Activated CD8-positive, alpha-beta memory T cell treated with anti-CD3 and anti-CD28 coated beads for 24 hours (primary cell): ENCODE data around the gene ABHD5.

Experiments used
- DNase-seq: peaks from one replicate; pipeline ENCODE4 v3.0.0-alpha.2; 2020

The ABHD5 gene

DNA sequence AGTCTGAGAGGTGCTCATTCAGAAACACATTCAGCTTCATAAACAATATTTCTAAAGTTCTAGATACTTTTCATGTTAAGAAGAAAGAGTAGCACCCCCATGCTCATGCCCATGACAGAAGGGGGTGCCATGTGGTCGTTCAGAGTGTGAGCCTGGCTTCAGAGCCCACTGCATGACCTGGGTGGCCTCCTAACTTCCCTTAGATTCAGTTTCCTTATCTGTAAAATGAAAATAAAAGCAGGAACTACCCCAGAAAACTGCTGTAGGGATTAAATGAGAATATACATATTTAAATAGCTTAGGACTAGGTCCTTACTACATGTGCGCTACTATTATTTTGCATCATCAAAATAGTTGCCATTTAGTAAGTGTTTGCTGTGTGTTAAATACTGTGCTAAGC is 69.2 kb downstream of the ABHD5 start:
- no peak for DNase-seq

DNA sequence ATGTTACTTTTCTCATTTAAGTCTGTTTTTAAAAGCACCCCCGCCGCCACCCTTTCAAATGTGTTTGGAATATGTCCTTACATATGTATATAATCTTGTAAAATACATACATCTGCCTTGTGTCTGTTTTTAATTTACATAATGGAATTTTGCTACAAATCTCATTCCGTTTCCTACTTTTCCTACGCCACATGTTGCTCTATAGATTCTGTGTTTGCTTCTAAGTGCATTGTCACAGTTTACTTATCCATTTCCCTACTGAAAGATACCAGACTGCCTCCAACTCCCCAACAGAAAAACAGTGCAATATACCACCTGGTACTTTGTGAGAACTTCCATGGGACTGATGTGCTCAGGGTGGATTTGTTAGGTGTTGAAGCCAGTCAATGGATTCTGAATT is 70.2 kb downstream of the ABHD5 start:
- no peak for DNase-seq

DNA sequence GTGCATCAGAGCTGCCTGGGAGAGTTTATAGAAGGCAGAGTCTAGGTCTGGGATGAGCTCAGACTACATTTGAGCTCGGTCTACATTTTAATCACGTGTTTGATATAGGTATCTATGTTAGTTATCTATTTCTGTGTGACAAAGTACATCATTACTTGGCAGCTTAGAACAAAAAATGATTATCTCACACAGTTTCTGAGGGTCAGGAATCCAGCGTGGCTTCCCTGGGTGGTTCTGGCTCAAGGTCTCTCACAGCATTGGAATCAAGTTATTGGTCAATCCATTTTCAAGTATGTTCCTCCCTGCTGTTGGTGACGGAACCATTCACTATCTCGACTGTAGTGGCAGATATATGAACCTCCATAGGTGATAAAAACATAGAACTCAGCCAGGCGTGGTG is 71.7 kb downstream of the ABHD5 start:
- DNase-seq = no peak

DNA sequence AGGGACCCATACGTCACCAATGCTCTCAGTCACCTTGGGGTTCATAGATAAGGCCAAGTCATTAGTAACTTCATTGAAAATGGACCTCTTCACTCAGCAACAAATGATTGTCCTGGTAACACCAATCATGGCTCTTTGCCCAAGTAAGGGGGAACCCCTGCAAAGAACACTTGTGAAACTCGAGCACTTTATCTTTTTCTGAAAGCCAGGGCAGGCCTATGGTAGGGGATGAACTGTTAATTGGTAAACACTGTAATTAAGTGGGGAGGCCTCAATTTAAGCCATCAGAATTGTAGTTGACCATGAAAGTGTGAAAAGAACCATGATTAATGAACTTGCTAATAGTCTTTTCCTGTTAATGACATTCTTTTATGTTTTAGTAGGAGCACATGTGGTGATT is 73.3 kb downstream of the ABHD5 start:
- DNase-seq = no peak

DNA sequence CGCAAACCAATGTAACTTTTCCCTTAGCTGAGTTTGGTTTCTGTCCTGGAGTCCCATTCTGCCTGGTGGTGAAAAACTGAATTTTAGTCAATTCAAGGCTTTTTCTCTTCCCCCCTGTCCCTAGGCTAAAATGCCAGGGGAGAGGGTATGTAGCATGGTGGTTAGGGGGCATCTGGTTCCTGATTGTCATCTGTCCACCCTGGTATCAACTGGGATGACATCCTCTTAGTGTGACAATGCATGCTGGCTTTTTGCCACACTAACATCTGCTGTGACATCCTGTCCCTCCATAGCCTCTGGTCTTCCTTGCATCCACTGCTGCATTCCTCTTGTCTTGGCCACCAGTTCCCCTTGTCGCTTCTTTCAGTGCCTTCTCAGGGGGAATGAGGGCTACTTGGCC is 73.7 kb downstream of the ABHD5 start:
- DNase-seq = no peak

DNA sequence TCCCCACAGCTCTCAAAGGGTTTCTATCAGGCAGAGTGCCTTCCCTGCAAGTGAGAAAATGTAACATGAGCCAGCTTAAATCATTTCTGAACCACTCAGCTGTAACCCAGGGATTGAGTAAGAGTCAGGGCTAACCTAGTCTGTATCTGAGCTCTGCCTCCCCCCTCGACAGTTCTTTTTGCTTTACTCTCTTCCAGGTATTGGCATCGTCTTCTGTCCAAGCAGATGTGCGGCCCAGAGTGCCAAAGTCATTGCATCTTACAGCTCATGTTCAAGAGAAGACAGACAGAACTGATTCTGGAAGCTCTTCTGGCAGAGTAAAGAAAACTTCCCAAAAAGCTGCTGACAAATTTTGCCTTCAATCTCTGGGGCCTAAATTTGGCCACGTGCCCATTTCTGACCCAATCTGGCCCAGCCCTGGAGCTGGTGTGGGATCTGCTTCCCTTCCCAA is 74.8 kb downstream of the ABHD5 start:
- no peak for DNase-seq

DNA sequence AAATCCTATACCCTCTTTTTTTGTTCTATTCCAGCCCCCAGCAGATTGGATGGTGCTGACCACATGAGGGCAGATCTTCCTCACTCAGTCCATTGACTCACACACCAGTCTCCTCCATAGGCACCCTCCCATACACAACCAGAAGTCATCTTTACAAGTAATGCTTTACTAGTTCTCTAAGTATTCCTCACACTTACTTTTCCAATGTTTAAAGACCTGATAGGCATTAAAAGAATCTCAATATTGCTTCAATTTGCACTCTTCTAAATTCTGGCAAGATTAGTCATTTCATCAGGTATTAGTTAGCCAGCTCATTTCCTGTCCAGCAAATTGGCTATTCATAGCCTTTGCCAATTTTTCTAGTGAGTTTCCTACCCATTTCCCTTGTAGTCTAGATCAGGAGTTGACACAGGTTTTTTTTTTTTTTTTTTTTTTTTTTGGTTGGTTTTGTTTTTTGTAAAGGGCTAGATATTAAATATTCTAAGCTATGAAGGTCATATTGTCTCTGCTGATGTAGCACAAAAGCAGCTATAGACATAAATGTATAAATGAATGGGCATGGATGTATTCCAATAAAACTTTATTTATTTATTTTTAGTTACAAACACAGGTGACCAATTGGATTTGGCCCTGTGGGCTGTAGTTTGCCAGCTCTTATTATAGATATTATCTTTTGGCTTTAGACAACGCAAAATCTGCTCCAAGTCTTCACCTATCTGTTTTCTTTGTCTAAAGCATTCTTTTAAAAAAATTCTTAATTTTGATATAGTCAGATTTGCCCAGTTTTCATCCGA is 76.1 kb downstream of the ABHD5 start:
- DNase-seq = no peak

DNA sequence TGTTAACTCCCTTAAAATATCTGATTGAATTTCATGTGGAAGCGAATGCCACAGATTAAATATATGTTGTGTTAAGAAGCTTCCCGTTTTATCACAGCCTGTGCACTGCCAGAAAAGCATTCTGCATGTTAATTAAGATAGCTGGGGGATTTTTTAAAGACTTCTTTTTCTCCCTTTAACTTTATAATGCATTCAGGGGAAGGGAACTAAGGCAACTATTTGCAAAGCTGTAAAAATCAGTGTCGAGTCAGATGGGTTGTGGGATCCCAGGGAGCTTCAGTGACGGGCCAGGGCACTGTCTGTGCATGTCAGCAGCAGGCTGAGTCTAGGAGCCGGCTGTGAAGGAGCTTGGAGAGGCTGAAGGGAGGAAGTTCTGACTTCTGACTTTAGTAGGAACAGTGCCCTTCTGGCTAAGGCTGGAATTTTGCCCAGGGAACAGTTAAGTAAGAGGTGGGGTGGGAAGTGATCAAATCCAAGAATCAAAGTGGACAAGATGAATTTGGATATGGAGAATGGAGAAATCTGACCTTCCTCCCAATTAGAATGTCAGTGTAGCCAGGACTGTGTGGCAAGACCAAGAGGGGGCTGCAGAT is 77.7 kb downstream of the ABHD5 start:
- no peak for DNase-seq

DNA sequence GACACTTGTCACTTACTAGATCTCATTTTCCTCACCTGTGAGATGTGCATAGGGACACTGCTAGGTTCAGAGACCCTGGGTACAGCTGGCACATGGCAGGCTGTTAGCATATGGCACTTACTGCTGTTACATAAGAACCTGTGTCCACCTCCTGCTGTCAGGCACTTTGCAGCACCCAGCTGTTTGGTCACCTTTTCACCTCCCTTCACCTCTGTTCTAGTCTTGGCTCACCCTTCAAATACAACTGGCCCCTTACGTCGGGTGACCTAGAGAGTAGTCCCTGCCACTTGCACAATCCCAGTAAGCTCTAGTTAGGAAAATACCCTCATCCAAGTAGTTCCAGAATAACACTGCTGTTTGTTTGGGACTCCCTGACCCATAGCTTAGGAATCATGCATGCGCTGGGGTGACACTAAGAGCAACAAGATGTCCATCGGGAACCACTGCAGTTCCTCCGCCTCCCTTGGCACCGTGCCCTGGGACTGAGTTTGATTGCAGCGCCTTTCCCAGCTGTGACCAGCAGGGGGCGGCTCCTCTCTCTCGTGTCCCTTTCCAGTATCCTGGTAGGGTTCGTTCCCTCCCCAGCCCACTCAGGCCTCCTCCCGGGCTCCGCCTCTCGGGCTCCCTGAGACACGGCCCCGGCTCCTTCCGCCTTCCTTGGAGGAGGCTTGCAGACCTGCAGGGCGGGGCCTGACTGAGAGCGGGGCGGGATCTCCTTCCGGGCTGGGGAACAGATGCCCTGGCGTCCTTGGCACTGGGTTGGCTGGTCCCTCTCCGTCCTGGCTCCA is 78.6 kb downstream of the ABHD5 start:
- peak; percentile 93 for DNase-seq

DNA sequence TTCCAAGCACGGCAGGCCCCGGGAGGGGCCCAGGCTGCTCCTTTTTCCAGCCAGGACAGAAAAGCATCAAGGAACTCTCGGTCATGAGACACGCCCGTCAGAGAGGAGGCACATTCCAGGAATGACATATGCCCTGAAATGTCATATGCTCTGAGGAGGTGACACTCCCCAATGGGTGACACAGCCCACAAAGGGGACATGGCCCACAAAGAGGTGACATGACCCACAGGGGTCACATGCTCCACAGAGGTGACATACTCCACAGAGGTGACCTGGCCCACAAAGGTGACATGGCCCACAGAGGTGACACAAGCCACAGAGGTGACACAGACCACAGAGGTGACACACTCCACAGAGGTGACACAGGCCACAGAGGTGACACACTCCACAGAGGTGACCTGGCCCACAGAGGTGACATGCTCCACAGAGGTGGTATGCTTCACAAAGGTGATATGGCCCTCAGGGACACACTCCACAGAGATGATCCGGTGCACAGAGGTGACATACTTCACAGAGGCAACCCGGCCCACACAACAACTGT is 79.2 kb downstream of the ABHD5 start:
- peak; percentile 64 for DNase-seq

DNA sequence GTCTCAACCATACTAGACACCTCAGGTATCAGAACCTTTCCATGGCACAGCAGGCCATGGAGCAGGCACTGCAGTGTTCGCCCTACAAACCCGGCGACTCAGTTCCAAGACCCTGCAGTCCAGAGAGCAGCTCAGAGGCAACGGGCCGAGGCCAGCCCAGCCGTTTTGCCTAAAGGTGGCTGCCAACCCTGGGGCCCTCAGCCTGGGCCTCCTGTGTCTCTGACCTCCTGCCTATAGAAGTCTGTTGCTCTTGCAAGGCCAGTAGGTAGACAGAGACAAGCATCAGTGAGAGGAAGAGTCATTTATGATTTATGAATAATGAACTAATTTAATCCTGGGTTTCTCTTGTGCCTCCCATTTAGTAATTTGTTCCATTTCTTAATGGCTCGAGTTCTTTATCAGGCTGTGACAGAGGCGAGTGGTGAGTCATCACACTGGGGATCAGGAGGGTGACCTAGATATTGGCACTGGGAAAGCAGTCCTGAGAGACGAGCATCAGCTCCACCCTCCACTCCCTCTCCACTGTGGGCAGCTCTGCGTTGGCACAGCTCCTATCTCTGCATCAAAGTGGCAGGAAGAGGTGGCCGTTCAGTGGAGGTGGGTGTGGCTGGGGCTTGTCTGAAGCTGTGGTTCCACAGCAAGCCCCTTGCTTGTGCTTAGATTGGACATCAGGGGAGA is 79.8 kb downstream of the ABHD5 start:
- no peak for DNase-seq

DNA sequence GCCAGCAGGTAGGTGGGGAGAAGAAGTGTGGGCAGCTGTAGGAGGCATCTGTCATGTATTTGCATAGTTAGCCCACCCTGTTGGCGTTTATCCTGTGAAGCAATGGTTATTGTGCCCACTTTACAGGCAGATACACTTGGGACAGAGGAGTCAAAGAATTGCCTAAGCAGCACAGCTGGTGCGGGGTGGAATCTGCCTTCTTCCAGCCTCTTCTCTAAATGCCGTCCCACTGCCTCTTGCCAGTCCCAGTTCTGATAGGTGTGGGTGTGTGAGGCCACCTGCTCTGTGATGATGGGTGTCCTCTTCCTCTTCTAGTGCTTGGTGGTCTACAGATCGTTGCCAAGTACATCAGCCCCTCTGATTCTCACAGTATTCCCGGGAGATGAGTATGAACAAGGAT is 80.9 kb downstream of the ABHD5 start:
- DNase-seq = no peak

DNA sequence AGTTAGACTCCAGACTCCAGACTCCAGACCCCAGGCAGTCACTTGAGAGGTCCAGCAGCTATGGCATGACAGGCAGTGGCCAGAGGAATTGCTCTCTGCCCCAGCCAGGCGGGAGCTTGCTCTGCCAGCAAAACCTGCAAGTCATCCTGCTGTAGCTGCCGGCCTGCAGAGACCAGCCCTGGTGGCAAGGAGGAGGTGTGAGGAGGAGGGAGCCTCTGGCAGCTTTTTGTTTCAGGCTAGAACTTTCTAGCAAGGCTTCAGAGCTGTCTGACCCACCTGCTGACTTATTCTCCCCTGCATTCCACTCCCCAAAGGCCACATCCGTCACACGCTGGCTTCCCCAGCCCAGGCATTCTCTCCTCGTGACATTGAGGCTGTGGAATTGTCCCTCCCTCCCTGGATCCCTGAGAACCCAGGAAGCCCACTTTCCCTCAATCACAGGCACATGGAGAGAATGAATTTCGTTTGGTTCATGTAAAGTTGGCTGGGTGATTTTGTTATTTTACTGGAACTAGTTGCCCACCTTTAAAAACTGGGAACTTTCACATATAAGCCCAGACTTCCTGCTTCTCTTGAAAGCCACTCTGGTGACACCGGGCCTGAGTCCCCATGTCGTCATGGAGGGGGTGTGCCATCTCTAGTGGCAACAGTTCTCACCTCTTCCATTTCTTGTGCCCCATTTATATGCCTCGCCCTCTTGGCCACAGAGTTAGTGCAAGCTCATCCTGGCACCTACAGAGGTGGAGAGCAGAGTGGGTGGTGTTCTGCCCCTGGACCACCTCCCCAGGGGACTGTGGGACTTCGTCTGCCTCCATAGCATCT is 82.7 kb downstream of the ABHD5 start:
- no peak for DNase-seq

DNA sequence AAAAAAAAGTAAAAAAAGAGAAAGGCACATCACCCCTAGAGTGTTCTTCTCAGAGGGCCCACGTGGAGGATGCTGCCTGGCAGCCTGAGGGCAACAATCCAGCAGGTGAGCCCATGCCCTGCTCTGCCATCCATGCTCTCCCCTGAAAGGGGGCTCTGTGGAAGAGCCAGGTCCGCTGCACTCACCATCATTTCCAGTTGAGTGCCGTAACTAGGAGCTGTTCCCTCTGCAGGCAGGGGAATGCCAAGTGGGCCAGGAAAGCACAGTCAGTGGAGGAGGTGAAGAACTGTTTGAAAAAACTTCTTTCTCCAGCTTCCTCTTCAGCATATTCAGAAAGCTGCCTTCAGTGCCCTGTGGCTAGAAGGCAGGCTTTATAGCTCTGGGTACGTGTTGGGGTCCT is 84.1 kb downstream of the ABHD5 start:
- no peak for DNase-seq

DNA sequence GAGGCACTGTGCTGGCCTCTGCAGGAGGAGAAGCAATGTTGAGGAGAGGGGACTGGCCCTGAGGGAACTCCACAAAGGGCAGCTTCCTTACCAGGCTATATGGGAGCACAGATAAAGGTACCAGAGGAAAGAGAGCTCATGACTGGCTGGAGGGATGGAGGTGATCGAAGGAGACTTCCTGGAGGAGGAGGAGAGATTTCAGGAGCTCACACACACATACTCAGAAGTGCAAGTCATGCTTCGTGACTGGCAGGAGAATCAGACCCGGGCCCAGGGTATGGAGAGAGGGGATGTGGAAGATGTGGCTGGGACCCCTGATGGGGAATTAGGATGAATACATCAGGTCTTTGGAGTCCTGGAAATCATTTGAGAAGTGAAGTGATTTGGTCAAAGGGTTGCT is 85.4 kb downstream of the ABHD5 start:
- no peak for DNase-seq

DNA sequence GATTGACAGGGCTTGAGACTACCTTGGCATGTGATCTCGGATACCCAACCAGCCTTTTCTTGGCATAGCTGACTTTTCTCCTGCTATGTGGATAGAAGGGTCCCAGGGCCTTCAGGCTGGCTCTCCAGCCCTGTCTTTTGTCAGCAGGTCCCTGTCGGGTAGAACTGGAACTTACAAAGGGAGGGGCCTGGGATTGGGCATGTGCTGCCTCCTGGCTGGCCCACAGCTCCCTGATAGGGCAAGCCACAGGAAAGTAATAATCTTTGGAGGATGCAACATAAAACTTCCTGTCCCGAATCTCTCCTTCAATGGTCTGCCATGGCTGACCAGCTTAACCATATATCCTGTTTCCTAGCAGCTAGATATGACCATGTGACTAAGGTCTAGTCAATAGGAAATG is 89.1 kb downstream of the ABHD5 start:
- peak; percentile 3 for DNase-seq

DNA sequence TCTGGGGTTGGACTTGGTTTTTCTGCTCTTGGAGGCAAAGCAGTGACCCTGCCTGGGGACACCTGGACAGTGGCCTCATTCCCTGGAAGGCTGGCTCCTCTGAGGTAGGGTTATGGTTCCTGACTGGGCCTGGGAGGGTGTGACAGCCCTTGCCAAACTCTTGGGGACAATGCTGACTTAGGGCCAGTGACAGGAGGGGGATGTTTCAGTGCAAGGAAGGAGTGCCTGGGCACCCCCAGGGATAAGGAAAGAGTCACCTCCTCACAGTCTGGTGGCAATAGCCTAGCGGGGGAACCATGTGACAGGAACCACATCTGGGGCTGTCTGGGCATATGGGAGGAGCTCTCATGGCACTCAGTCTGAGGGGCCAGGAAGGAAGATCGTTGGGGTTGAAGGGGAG is 91.8 kb downstream of the ABHD5 start:
- no peak for DNase-seq
